Fibroblast of lung (primary cell): Measurements from ENCODE around the gene ETV6. TPM values are rescaled to one million over a fixed set of nuclear protein-coding genes. Genes with fewer than 3 reads are reported as not detected.

Source experiments
- DNase-seq, 2 donors: peaks; one replicate each; pipeline versions ENCODE4 v3.0.0 to v3.0.0-alpha.2; 2010; ENCODE audit warnings: low read depth in 2 of 2
- H2AFZ ChIP-seq: 2 replicates; pipeline ENCODE4 v1.5.1; 2012; ENCODE audit warnings: low read length, control low read depth, inconsistent platforms
- H3K27ac ChIP-seq: 2 replicates; pipeline ENCODE4 v1.5.1; 2011; ENCODE audit warnings: low read length, control low read depth; ENCODE audit not compliant: insufficient read depth
- H3K27me3 ChIP-seq: 2 replicates; pipeline ENCODE4 v1.5.1; 2011; ENCODE audit warnings: mild to moderate bottlenecking, low read length; ENCODE audit not compliant: control insufficient read depth, insufficient read depth
- H3K36me3 ChIP-seq: 2 replicates; pipeline ENCODE4 v1.5.1; 2011; ENCODE audit warnings: low read length; ENCODE audit not compliant: control insufficient read depth, insufficient read depth
- H3K4me1 ChIP-seq: 2 replicates; pipeline ENCODE4 v1.5.1; 2011; ENCODE audit warnings: low read length; ENCODE audit not compliant: control insufficient read depth, insufficient read depth; ENCODE audit errors: extremely low read depth
- H3K4me2 ChIP-seq: 2 replicates; pipeline ENCODE4 v1.5.1; 2011; ENCODE audit warnings: low read length, control low read depth; ENCODE audit not compliant: insufficient read depth; ENCODE audit errors: extremely low read depth
- H3K4me3 ChIP-seq, 4 experiments: fragments of 200-600 bp in 1 of 4; sonication (generic) in 1 of 4; replicated peaks in 1 of 4; 2 replicates each; pipeline ENCODE4 v1.5.1; 2011 to 2016; ENCODE audit warnings: low read length in 4 of 4, low read depth in 3 of 4, mild to moderate bottlenecking in 3 of 4, control low read depth in 2 of 4, inconsistent platforms in 1 of 4, mixed read lengths in 1 of 4; ENCODE audit not compliant: insufficient read depth in 1 of 4; ENCODE audit errors: control extremely low read depth in 1 of 4
- H3K79me2 ChIP-seq: 2 replicates; pipeline ENCODE4 v1.5.1; 2012; ENCODE audit warnings: mild to moderate bottlenecking, low read length, inconsistent platforms; ENCODE audit not compliant: control insufficient read depth, insufficient read depth
- H3K9ac ChIP-seq: 2 replicates; pipeline ENCODE4 v1.5.1; 2011; ENCODE audit warnings: mild to moderate bottlenecking, low read length, control low read depth; ENCODE audit not compliant: insufficient read depth
- H3K9me3 ChIP-seq: 2 replicates; pipeline ENCODE4 v1.5.1; 2012; ENCODE audit warnings: low read depth, low read length; ENCODE audit not compliant: control insufficient read depth, insufficient read depth
- H4K20me1 ChIP-seq: 2 replicates; pipeline ENCODE4 v1.5.1; 2011; ENCODE audit warnings: low read length; ENCODE audit not compliant: control insufficient read depth, insufficient read depth; ENCODE audit errors: extremely low read depth
- CTCF ChIP-seq, 2 donors: IDR thresholded peaks in 1 of 2; conservative IDR thresholded peaks in 1 of 2; 1 replicate in 1 of 2; 2 replicates in 1 of 2; pipeline ENCODE4 v1.5.1; 2011 to 2012; ENCODE audit warnings: low read length in 2 of 2, control low read depth in 1 of 2, inconsistent platforms in 1 of 2, low read depth in 1 of 2, mild to moderate bottlenecking in 1 of 2
- EZH2 ChIP-seq: IDR thresholded peaks from 2 replicates; pipeline ENCODE4 v1.5.1; 2012; ENCODE audit warnings: low read length, control low read depth, mild to moderate bottlenecking; ENCODE audit errors: missing control alignments
- polyA plus RNA-seq, 2 donors: library from polyadenylated mRNA; depleted of rRNA in 1 of 2; stranded (reverse) in 1 of 2; unstranded in 1 of 2; fragments of >200 nt; gene quantifications; 2 replicates each; pipeline ENCODE4 v1.2.1, GENCODE V29; 2011 to 2012; ENCODE audit warnings: missing spikeins in 1 of 2
- total RNA-seq: library from RNA; depleted of rRNA; stranded (reverse); fragments of >200 nt; gene quantifications from 2 replicates; pipeline ENCODE4 v1.2.1, GENCODE V29; 2014

Gene ETV6
- total and polyA plus RNA-seq, 2 donors (not counting 1 experiment from before 2014, with no cell fraction given) = 4.3 to 8.9 TPM

GRCh38 chr12:11795192-11795912, 145.9 kb downstream of the ETV6 start:
- Histone ChIP-seq H3K27me3 (no peaks in the 10 kb centered on the region), H3K4me1 (peaks cover 16% of the 10 kb centered on the region), H3K9ac (no peak overlapping the region), H3K4me3 (no peak overlapping the region), H3K79me2 (no peaks in the 10 kb centered on the region), H3K36me3 (no peaks in the 10 kb centered on the region), H3K4me2 (no peak overlapping the region), H3K9me3 (no peaks in the 10 kb centered on the region), H4K20me1 (no peaks in the 10 kb centered on the region), H3K27ac (no peak overlapping the region), H2AFZ (no peak overlapping the region)
- DNase-seq = no peak
- TF ChIP-seq EZH2 (no peak), CTCF (conservative IDR thresholded peaks at IDR 0.05 in 1 of 2, IDR thresholded peaks at IDR 0.05 in 1 of 2; ENCODE audit: low read depth in 1 of 2, low read length in 2 of 2) (no peak)

- no peak overlapping the region for H3K9ac ChIP-seq
Observed at GRCh38 chr12:11795913-11796459, 146.5 kb downstream of the ETV6 start.

More at GRCh38 chr12:11795913-11796459, 146.5 kb downstream of the ETV6 start:
- peak in 1 of 2 donors; percentile 97 for DNase-seq
- Histone ChIP-seq H3K27ac (no peak overlapping the region), H3K9me3 (no peaks in the 10 kb centered on the region), H3K4me3 (no peak overlapping the region), H3K4me2 (no peak overlapping the region), H3K79me2 (no peaks in the 10 kb centered on the region), H3K4me1 (peaks cover 16% of the 10 kb centered on the region), H3K36me3 (no peaks in the 10 kb centered on the region), H3K27me3 (no peaks in the 10 kb centered on the region), H2AFZ (no peak overlapping the region), H4K20me1 (no peaks in the 10 kb centered on the region)
- TF ChIP-seq EZH2 (no peak), CTCF (conservative IDR thresholded peaks at IDR 0.05 in 1 of 2, IDR thresholded peaks at IDR 0.05 in 1 of 2; ENCODE audit: low read depth in 1 of 2, low read length in 2 of 2) (no peak)
